Brain microvascular endothelial cell (primary cell): ENCODE data around the gene KNG1.
A peak's percentile ranks its signal among the peaks of the same experiment; 100 is the strongest.

ENCODE experiments used
- DNase-seq: peaks from one replicate; pipeline ENCODE4 v3.0.0-alpha.2; 2020
- H3K27ac ChIP-seq: fragments of 250-450 bp; sonication (Bioruptor Pico); 2 replicates; pipeline ENCODE4 v1.5.1; 2020; ENCODE audit warnings: mild to moderate bottlenecking, moderate library complexity
- H3K27me3 ChIP-seq: fragments of 250-450 bp; sonication (Bioruptor Pico); replicated peaks from 2 replicates; pipeline ENCODE4 v1.5.1; 2020; ENCODE audit warnings: mild to moderate bottlenecking
- H3K36me3 ChIP-seq: fragments of 250-450 bp; sonication (Bioruptor Pico); replicated peaks from 2 replicates; pipeline ENCODE4 v1.5.1; 2020; ENCODE audit warnings: mild to moderate bottlenecking
- H3K4me3 ChIP-seq: 2 replicates; pipeline ENCODE4 v1.5.1; 2011; ENCODE audit warnings: low read depth, mild to moderate bottlenecking, control low read depth, low read length, moderate library complexity
- CTCF ChIP-seq: IDR thresholded peaks from 2 replicates; pipeline ENCODE4 v1.5.1; 2011; ENCODE audit warnings: low read depth, mild to moderate bottlenecking, moderate library complexity, low read length, control low read depth, inconsistent platforms; ENCODE audit errors: missing control alignments
- in situ Hi-C: cut with HindIII; loops from 2 replicates; pipeline ENCODE4 v1.10.0; 2017; ENCODE audit warnings: low sequenced_read_pairs, low pct_ligation_motif_present

KNG1 gene

GRCh38 chr3:186790261-186790981 lies 73.3 kb downstream of the KNG1 start:
- Histone ChIP-seq H3K27ac (no peak overlapping the region), H3K36me3 (peaks cover 49% of the 10 kb centered on the region), H3K27me3 (no peaks in the 10 kb centered on the region), H3K4me3 (no peak overlapping the region)
- peak; percentile 30 for TF ChIP-seq CTCF
- no peak for DNase-seq
- in situ Hi-C loops: no loop called here
